Loucy (cell line): ENCODE measurements around the gene DDAH2.

Experiments used
- H2AFZ ChIP-seq: fragments of 200-600 bp; sonication (generic); 2 replicates; pipeline ENCODE4 v1.6.0; 2016; ENCODE audit warnings: antibody characterized with exemption, mild to moderate bottlenecking, low read length, moderate library complexity
- H3F3A ChIP-seq: fragments of 200-600 bp; 2 replicates; pipeline ENCODE4 v1.6.0; 2016; ENCODE audit warnings: antibody characterized with exemption, low read depth, mild to moderate bottlenecking
- H3K27me3 ChIP-seq: fragments of 200-600 bp; sonication (generic); 2 replicates; pipeline ENCODE4 v1.6.1; 2014; ENCODE audit warnings: low read length, mild to moderate bottlenecking; ENCODE audit not compliant: insufficient read depth, poor library complexity, severe bottlenecking
- H3K36me3 ChIP-seq: fragments of 200-600 bp; sonication (generic); 2 replicates; pipeline ENCODE4 v1.6.1; 2016; ENCODE audit warnings: low read length; ENCODE audit not compliant: insufficient read depth
- H3K4me1 ChIP-seq: fragments of 200-600 bp; sonication (generic); 2 replicates; pipeline ENCODE4 v1.5.1; 2014; ENCODE audit warnings: low read length, mild to moderate bottlenecking; ENCODE audit not compliant: insufficient read depth, poor library complexity, severe bottlenecking
- H3K4me2 ChIP-seq: fragments of 200-600 bp; sonication (generic); 2 replicates; pipeline ENCODE4 v1.6.0; 2014; ENCODE audit warnings: antibody characterized with exemption, low read length, low read depth, mild to moderate bottlenecking; ENCODE audit not compliant: poor library complexity, severe bottlenecking
- H3K4me3 ChIP-seq: fragments of 200-600 bp; sonication (generic); 2 replicates; pipeline ENCODE4 v1.5.1; 2014; ENCODE audit warnings: low read length, mild to moderate bottlenecking, mixed read lengths; ENCODE audit not compliant: poor library complexity, severe bottlenecking
- H3K79me2 ChIP-seq: fragments of 200-600 bp; sonication (generic); 2 replicates; pipeline ENCODE4 v1.6.1; 2014; ENCODE audit warnings: low read length; ENCODE audit not compliant: insufficient read depth
- H3K9ac ChIP-seq: fragments of 200-600 bp; sonication (generic); 2 replicates; pipeline ENCODE4 v1.6.0; 2014; ENCODE audit warnings: mild to moderate bottlenecking, low read depth, low read length, moderate library complexity; ENCODE audit not compliant: poor library complexity, severe bottlenecking
- H3K9me2 ChIP-seq: fragments of 200-600 bp; sonication (generic); replicated peaks from 2 replicates; pipeline ENCODE4 v1.6.1; 2016; ENCODE audit warnings: low read depth, low read length, mixed read lengths
- H3K9me3 ChIP-seq: fragments of 200-600 bp; sonication (generic); 2 replicates; pipeline ENCODE4 v1.6.1; 2014; ENCODE audit warnings: mild to moderate bottlenecking, antibody characterized with exemption, low read length, low read depth; ENCODE audit not compliant: insufficient read depth
- H4K20me1 ChIP-seq: fragments of 200-600 bp; sonication (generic); 2 replicates; pipeline ENCODE4 v1.6.0; 2014; ENCODE audit warnings: antibody characterized with exemption, low read length, mild to moderate bottlenecking; ENCODE audit not compliant: insufficient read depth, poor library complexity, severe bottlenecking
- CTCF ChIP-seq: fragments of 200-600 bp; sonication (generic); conservative IDR thresholded peaks from 2 replicates; pipeline ENCODE4 v1.5.1; 2014; ENCODE audit warnings: mild to moderate bottlenecking, antibody characterized with exemption, low read length
- EZH2phosphoT487 ChIP-seq: fragments of 200-600 bp; IDR thresholded peaks from 2 replicates; pipeline ENCODE4 v1.6.1; 2018; ENCODE audit warnings: antibody characterized with exemption, mild to moderate bottlenecking, moderate library complexity, borderline replicate concordance

Gene DDAH2

GRCh38 chr6:31775184-31775583 is 46.1 kb upstream of the DDAH2 start:
- Histone ChIP-seq H3K36me3 (peaks cover 10% of the 10 kb centered on the region; the same call in 1 of the 2 replicates), H3K27me3 (no peaks in the 10 kb centered on the region), H4K20me1 (no peaks in the 10 kb centered on the region), H3K9me3 (no peaks in the 10 kb centered on the region), H3K79me2 (no peaks in the 10 kb centered on the region), H3K4me3 (no peak overlapping the region), H3F3A (no peaks in the 10 kb centered on the region), H3K9me2 (no peaks in the 10 kb centered on the region), H2AFZ (no peak overlapping the region), H3K4me1 (peaks cover 18% of the 10 kb centered on the region), H3K9ac (no peak overlapping the region), H3K4me2 (no peak overlapping the region)
- TF ChIP-seq CTCF (no peak), EZH2phosphoT487 (no peak)

GRCh38 chr6:31771992-31772358 is 42.9 kb upstream of the DDAH2 start:
- no peaks in the 10 kb centered on the region for H3K79me2 ChIP-seq
- H3K27me3 ChIP-seq = no peaks in the 10 kb centered on the region
- no peak overlapping the region for H2AFZ ChIP-seq
- peaks cover 13% of the 10 kb centered on the region for H3K4me1 ChIP-seq
- no peaks in the 10 kb centered on the region for H3F3A ChIP-seq
- H3K4me2 ChIP-seq = peak overlapping the region; percentile 57
- TF ChIP-seq EZH2phosphoT487 (no peak), CTCF (no peak)
- H3K9me2 ChIP-seq = no peaks in the 10 kb centered on the region
- no peaks in the 10 kb centered on the region for H4K20me1 ChIP-seq
- H3K9me3 ChIP-seq = no peaks in the 10 kb centered on the region
- H3K4me3 ChIP-seq = no peak overlapping the region
- no peaks in the 10 kb centered on the region for H3K36me3 ChIP-seq
- H3K9ac ChIP-seq = no peak overlapping the region

- no peaks in the 10 kb centered on the region for H3K27me3 ChIP-seq
- H3K4me3 ChIP-seq = no peak overlapping the region
- no peaks in the 10 kb centered on the region for H3K9me2 ChIP-seq
- no peaks in the 10 kb centered on the region for H3K9me3 ChIP-seq
- H4K20me1 ChIP-seq = no peaks in the 10 kb centered on the region
- peaks cover 11% of the 10 kb centered on the region for H3K4me1 ChIP-seq
- no peak overlapping the region for H2AFZ ChIP-seq
- TF ChIP-seq CTCF (no peak), EZH2phosphoT487 (no peak)
- no peaks in the 10 kb centered on the region for H3F3A ChIP-seq
- no peaks in the 10 kb centered on the region for H3K79me2 ChIP-seq
- H3K9ac ChIP-seq = no peak overlapping the region
- no peaks in the 10 kb centered on the region for H3K36me3 ChIP-seq
- H3K4me2 ChIP-seq = no peak overlapping the region
These were observed 41.8 kb upstream of the DDAH2 start for GRCh38 chr6:31770860-31771259.
